GM21390 (cell line): ENCODE data around the gene HADHA.

ENCODE experiments used
- ATAC-seq: cut with Tn5 transposase; IDR thresholded peaks from one replicate; pipeline ENCODE4 v1.9.1; 2021; ENCODE audit not compliant: unreplicated experiment

HADHA gene

DNA sequence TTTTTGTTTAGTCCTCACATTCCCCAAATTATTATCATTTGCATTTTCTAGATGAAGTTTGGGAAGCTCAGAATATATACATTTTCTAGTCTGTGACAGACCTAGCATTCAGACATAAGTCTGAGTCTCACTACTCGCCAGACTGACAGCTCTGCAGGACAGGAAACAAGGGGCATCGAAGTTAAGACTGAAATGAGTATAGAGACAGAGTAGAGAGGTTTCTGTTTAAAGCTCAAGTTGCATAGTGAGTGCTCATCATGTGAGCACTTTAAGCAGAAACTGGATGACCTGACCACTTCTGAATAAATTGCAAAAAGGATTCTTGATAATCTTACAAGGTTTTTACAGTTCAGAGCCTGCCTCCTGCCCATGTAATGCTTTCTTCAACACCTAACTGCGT is 1.4 kb upstream of the HADHA start:
- ATAC-seq = peak; percentile 62

DNA sequence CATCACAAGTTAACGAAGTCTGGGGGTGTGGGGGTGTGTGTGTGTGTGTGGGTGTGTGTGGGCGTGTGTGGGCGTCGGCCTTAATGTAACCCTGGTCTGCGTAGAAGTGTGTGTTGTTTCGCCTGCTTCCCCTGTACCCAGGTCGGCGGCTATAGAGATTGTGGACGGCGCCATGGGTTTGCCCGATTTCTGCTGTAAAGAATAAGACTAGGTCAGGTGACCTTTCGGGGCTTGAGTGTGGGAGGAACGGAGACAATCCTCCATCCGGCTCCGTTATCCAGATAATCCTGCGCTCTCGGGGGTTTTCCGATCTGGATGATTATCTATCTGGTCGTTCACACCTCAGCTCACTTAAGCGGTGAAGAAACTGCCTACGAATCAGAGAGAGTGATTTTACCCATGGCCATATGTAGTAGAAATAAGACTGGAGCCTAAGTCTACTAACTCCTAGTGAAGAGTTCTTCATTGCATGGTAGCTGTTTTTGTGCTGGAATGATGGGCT is 850 bp upstream of the HADHA start:
- peak; percentile 18 for ATAC-seq

DNA sequence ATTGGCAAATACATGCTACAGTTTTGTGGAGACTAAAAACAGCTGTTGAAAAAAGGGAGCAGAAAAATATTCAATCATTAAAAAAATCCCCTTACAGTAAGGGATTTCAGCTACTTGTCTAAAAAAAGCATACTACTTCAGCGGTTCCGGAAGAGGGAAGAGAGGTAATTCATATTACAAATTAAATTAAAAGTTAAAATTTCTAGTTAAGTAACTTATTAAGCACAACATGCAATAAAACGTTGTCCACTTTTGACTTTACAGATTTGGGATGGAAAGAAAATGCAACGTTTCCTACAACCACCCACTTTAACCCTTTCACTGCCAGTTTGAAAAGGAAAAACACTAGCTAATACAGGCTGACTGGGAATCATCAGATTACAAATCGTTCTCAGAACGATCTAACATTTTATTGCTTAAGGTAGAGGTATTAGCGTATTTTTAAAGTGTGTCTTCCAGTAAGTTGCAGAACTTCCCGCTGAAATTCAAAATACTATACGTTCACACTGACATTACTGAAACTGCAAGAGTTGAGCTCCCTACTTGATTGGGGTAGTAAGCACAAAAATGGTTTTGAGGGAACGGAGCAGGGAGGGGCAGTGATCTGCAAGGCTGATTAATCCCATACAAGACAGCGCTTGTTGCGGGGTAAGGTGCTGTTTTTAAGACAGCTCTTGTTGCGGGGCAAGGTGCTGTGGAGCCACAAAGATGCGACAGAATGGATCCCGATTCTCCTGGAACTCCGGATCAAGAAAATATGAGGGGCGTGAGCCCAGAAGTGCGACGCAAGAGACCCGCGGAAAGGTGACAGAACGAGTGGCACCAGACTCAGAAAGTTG is 743 bp downstream of the HADHA start:
- ATAC-seq = no peak

DNA sequence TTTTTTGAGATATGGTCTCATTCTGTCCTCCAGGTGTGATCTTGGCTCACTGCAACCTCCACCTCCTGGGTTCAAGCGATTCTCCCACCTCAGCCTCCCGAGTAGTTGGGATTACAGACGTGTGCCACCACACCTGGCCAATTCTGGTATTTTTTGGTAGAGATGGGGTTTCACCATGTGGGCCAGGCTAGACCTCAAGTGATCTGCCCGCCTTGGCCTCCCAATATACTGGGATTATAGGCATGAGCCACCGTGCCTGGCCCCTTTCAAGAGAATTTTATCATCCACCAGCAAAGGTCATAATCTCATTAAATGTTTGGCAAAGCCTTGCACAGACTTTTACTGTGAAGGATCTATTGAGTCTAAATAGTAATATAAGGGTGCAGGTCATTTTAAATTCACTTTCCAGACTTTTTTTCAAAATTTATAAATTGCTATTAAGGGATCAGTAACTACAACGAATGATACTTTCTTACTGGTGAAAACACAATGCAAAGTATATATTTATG is 2.5 kb downstream of the HADHA start:
- ATAC-seq = no peak

DNA sequence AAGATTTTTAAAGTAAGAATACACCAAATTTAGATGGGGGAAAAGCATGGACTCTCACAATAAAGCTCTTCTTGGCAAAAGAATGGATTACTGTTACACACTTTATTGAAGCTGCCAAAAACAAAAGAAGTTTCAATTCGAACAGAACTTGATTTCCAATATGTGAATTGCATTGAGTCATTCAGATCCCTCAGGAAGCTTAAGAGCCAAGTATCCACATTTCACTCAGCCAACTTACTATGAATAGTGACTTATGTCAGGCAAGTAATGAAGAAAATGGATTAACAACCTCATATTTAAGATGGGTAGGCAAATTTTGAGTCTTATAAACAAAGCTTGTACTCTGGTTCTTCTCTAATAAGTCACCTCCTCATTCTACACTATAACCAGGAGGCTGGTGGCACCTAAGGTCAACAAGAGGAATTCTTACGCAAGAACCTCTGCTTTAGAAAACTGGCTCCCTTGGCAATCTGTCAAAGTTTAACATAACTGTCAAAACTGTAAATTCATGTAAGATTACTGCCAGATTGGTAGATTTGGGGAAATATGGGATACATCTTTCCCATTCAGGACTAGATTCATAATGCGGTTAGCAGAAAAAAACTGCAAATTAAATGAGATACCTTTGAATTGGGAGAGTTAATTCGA is 6.0 kb downstream of the HADHA start:
- no peak for ATAC-seq

DNA sequence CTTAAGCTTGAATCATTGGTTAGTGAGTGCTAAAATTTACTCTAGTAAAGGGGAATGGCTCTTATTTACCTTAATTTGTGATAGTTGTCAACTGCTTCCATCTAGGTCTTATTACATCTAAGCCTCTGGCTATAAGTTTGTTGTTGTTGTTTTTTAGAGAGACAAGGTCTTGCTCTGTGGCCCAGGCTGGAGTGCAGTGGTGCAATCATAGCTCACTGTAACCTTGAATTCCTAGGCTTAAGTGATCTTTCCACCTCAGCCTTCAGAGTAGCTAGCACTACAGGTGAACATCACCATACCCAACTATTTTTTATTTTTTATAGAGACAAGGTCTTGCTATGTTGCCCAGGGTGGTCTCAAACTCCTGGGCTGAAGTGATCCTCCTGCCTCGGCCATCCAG is 6.6 kb downstream of the HADHA start:
- no peak for ATAC-seq

DNA sequence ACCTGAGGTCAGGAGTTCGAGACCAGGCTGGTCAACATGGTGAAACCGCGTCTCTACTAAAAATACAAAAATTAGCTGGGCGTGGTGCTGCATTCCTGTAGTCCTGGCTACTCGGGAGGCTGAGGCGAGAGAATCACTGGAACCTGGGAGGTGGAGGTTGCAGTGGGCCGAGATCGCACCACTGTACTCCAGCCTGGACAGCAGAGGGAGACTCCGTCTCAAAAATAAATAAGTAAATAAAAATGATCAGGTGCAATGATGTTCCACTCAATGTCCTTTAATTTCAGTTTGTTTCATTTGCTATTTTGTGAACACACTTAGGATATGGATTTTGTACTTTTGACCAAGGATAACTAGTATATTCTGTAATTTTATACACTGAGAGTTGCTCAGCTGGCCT is 9.3 kb downstream of the HADHA start:
- ATAC-seq = no peak

DNA sequence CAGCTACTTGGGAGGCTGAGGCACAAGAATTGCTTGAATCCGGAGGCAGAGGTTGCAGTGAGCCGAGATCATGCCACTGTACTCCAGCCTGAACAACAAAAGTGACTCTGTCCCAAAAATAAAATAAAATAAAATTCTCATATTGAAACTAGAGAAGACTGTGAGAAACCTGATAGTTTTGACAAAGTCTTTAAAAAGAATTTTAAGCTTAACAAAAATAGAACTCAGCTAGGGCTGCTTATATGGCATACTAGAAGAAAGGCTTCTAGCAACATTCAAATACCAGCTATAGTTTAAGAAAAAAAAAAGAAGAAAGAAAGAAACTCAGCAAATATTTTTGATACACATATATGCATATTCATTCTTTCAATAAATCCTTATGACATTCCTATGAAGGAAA is 13.6 kb downstream of the HADHA start:
- ATAC-seq = no peak

DNA sequence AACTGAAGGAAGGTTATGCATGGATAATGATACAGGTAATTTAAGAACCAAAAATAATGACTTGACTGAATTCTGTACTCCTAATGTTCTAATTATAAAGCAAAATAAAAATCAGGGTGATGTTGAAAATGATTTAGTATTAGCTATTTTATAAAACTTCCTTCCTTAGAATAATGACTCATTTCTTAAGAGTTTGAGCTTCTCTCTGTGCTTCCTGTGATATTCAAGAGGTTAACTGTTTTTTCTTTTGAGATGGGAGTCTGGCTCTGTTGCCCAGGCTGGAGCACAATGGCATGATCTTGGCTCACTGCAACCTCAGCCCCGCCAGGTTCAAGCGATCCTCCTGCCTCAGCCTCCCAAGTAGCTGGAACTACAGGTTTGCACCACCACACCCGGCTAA is 14.8 kb downstream of the HADHA start:
- no peak for ATAC-seq

DNA sequence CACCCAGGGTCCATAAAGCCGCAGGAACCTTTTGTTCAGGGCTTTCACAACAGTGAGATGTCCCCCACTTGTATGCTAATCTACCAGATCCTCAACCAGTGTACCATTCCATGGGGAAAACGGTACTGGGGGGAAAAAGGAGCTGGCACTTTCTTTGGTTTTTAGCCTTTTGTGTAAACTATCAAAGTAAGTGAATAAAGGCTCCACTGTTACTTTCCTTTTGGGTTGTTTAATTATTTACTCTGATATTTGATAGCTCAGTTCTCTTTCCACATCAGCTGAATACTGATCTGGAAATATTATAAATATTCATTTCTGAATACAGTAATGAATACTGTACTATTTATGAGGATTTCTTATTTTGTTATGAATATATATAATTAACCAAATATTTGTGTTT is 20.3 kb downstream of the HADHA start:
- no peak for ATAC-seq

DNA sequence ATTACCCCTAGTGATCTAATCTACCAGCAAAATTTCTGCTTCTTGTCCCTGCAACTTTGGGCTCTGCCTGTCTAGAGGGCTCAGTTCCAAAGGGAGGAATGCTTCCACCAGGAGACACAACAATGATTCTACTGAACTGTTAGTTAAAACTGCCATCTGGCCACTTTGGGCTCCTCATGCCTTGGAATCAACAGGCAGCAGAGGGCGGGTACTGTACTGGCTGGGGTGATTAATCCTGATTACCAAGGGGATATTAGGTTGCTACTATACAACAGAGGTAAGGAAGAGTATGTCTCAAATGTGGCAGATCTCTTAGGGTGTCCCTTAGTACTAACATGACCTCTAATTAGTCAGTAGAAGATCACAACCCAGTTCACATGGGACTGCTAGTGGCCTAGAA is 21.4 kb downstream of the HADHA start:
- ATAC-seq = no peak

DNA sequence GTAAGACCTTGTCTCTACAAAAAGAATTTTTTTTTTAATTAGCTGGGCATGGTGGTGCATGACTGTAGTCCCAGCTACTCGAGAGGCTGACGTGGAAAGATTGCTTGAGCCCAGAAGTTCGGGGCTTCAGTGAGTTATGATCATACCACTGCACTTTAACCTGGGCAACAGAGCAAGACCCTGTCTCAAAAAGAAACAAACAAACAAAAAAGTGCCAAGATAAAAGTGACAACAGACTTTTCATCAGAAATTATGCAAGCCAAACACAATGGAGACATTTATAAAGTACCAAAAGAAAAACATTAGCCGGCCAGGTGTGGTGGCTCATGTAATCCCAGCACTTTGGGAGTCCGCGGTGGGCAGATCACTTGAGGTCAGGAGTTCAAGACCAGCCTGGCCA is 26.7 kb downstream of the HADHA start:
- no peak for ATAC-seq

DNA sequence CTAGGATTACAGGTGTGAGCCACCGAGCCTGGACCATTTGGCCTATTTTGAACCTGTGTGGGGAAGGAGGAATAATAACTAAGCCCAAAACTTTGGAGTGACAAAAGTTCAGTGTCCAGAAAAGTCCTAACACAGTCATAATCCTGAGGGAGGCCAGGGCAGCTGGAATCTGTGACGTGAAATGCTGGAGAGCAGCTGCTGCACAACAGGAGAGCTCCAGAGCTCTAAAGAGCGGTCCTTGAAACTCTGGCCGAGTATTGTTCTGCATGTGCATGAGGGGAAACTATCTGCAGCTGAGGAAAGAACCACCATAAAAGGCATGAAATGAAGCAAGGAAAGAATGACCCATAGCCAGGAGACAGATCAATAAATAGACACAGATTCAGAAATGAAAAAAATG is 27.8 kb downstream of the HADHA start:
- no peak for ATAC-seq

DNA sequence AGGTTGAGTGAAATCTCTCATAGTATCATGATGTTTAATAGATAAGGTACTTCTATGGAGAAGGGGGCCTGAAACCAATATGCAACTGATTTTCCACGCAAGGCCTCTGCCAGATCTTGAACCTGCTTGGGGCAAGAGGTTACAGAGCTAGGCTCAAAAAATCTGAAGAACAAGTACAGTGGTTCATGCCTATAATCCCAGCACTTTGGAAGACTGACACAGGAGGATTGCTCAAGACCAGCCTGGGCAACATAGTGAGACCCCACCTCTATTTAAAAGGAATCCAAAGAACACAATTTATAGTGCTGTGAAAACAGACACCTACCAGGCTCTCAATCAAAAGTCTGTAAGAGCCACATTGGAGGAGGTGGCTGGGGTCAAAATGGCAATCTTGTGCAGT is 28.6 kb downstream of the HADHA start:
- no peak for ATAC-seq

DNA sequence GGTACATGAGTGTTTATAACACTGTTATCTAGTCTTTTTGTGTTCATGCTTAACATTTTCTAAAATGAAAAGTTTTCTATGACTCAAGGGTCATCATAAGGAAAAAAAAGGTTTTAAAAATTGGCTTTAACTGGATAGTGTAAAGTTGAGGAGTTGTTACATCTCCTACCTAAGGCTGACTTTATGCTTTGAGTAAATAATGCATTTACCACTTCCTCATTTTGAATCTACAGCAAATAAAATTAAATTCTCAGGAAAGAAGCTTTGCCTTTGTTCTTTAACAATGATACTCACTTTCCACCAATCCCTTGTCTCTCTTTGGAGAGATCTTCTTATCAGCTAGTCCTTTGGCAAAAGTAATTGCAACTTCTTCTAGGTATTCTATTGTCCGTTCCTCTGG is 29.7 kb downstream of the HADHA start:
- no peak for ATAC-seq

DNA sequence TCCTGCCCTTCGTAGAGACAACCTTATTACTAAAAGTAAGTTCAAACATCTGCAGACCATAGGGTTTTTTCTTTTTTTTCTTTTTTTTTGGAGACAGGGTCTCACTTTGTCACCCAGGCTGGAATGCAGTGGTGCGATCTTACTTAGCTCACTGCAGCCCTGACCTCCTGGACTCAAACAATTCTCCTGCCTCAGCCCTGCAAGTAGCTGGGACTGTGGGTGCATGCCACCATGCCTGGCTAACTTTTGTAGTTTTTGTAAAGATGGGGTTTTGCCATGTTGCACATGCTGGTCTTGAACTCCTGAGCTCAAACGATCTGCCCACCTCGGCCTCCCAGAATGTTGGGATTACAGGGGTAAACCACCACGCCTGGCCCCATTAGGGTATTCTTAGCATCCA is 32.4 kb downstream of the HADHA start:
- ATAC-seq = no peak

DNA sequence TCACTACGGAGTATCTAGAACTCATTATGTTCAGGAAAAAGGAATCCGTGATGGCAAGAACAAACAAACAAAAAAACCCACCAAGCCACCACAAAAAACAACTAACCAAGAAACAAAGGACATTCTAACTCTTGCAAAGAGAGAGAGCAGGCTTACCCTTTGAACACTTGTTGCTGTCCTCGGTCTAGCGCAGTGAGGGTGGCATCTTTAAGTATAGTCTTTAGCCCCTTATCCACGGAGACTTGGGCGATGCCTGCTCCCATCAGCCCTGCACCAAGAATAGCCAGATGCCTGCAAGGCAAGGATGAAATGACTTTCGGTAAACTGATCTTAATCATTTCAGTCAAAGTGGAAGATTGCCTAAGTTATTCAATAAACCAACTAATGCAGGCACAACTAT is 40.5 kb downstream of the HADHA start:
- ATAC-seq = no peak

DNA sequence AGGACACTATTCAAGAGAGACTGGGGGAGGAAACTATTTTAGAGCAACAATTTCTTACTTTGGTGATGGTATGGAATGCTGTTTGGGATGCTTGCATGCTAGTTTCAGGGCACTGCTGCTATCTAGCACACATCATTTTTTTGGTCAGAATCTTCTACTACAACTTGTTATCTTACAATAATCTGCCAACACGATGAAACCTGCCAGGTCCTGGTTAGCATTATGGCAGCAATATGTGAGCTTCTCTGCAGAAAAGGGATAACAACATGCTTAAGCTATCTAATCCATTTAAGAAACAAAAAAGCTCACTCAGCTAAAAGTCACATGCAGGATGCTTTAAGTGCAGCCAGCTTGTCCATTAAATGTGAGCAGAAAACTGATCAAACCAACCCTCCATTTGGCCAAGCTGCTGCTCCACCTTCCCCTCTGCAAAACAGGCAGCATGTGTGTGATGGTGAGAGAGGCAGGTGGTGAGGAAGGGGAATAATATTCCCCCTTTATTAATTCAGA is 41.4 kb downstream of the HADHA start:
- no peak for ATAC-seq

DNA sequence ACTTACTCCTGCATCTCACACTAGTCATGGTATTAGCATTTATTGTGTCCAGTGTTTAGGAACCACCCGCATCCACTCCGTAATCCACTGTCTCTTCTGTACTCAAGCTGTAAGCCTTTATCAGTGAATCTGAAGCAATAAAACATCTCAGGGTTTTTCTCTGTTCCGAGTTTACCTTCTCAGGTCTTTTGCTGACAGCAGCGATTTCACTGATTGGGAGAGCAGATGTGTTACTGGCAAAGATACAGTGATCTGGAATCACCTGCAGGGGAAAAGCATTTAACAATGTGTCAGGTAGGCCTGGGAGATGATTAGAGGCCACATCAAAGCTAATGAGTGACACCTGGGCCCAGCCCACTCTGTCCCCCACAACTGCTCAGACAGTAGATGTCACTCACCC is 46.9 kb downstream of the HADHA start:
- no peak for ATAC-seq

DNA sequence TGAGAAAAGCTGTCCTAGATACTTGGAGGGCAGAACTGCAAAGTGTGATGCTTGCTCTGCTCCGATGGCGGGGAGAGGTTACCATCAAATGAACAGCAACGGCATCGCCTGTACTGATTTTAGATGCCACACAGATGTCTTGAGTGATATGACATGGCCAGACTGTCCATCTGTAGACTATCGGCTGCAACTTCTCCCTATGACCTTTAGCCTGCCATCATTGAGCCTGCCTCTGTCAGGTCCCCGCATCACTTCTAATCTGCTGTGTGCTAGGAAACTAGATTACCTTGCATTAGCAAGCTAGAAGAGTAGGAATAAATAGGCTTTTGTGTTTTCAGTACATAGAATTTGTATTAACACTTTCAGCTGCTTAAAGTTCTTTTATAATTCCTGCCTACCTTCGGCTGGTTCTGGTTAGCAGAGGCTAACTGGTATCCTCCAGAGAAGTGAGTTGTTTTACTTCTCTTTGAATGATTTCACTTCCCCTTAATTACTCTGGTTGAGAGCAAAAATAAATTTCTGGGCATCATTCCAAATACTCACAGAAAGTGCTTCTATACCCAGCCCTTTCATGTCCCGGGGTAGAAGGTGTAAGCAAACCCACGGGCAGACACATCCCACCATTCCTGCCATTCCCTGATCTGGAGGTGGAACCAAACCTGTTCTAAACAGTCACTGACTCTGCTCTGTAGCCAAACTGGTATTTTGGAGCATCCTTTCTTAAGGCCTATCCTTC is 47.6 kb downstream of the HADHA start:
- ATAC-seq = peak; percentile 57
